ENCODE measurements around the gene MATK. TPM values are rescaled to one million over a fixed set of nuclear protein-coding genes. Genes with fewer than 3 reads are reported as not detected.

The MATK gene
- total RNA-seq, 1 experiment from 2014 or later = not detected

GRCh38 chr19:3774621-3775373 is 11.4 kb downstream of the MATK start:
- H3K27me3 ChIP-seq (ENCODE audit: low read length) = no peaks in the 10 kb centered on the region
- H3K4me3 ChIP-seq (ENCODE audit: low read length) = no peak overlapping the region
- no peaks in the 10 kb centered on the region for H3K9me3 ChIP-seq (ENCODE audit: low read length)
- H3K27ac ChIP-seq (ENCODE audit: low read length) = no peak overlapping the region
- no peak overlapping the region for H3K4me2 ChIP-seq (ENCODE audit: low read depth, low read length, poor library complexity, severe bottlenecking)
- no peak overlapping the region for H2AFZ ChIP-seq (ENCODE audit: low read length)
- H3K9me2 ChIP-seq (replicated peaks; ENCODE audit: insufficient read depth, low read length) = no peaks in the 10 kb centered on the region
- no peaks in the 10 kb centered on the region for H3K79me2 ChIP-seq (ENCODE audit: low read length)
- no peaks in the 10 kb centered on the region for H3K36me3 ChIP-seq (ENCODE audit: insufficient read depth, low read length)
- no peak for DNase-seq
- no peaks in the 10 kb centered on the region for H3K4me1 ChIP-seq (ENCODE audit: low read length)
- H4K20me1 ChIP-seq (ENCODE audit: insufficient read depth, low read depth, low read length) = no peaks in the 10 kb centered on the region
- H3K9ac ChIP-seq (ENCODE audit: low read length) = no peak overlapping the region

- Histone ChIP-seq H3K9me2 (replicated peaks; ENCODE audit: insufficient read depth, low read length) (no peaks in the 10 kb centered on the region), H3K4me2 (ENCODE audit: low read depth, low read length, poor library complexity, severe bottlenecking) (no peak overlapping the region), H3K36me3 (ENCODE audit: insufficient read depth, low read length) (no peaks in the 10 kb centered on the region), H3K27ac (ENCODE audit: low read length) (no peak overlapping the region), H4K20me1 (ENCODE audit: insufficient read depth, low read depth, low read length) (no peaks in the 10 kb centered on the region), H3K4me1 (ENCODE audit: low read length) (no peaks in the 10 kb centered on the region), H3K9me3 (ENCODE audit: low read length) (no peaks in the 10 kb centered on the region), H2AFZ (ENCODE audit: low read length) (no peak overlapping the region), H3K4me3 (ENCODE audit: low read length) (no peak overlapping the region), H3K9ac (ENCODE audit: low read length) (no peak overlapping the region), H3K27me3 (ENCODE audit: low read length) (no peaks in the 10 kb centered on the region), H3K79me2 (ENCODE audit: low read length) (no peaks in the 10 kb centered on the region)
- no peak for DNase-seq
Measured at GRCh38 chr19:3773814-3774515, 12.2 kb downstream of the MATK start.

GRCh38 chr19:3771906-3772455 is 14.2 kb downstream of the MATK start, which contains the start of gene RAX2:
Gene RAX2, minus strand, starts transcription at chr19:3772228. Its CDS starts 486 bp downstream, at chr19:3771742.
- H3K4me2 ChIP-seq (ENCODE audit: low read depth, low read length, poor library complexity, severe bottlenecking) = no peak within 1 kb of the TSS
- H3K9ac ChIP-seq (ENCODE audit: low read length) = no peak within 1 kb of the TSS
- H3K79me2 ChIP-seq (ENCODE audit: low read length) = no peaks in the 10 kb centered on the region
- no peaks in the 10 kb centered on the region for H4K20me1 ChIP-seq (ENCODE audit: insufficient read depth, low read depth, low read length)
- no peak within 1 kb of the TSS for H2AFZ ChIP-seq (ENCODE audit: low read length)
- no peaks in the 10 kb centered on the region for H3K27me3 ChIP-seq (ENCODE audit: low read length)
- H3K4me1 ChIP-seq (ENCODE audit: low read length) = no peaks in the 10 kb centered on the region
- no peaks in the 10 kb centered on the region for H3K36me3 ChIP-seq (ENCODE audit: insufficient read depth, low read length)
- no peak within 1 kb of the TSS for H3K27ac ChIP-seq (ENCODE audit: low read length)
- H3K9me3 ChIP-seq (ENCODE audit: low read length) = no peaks in the 10 kb centered on the region
- no peaks in the 10 kb centered on the region for H3K9me2 ChIP-seq (replicated peaks; ENCODE audit: insufficient read depth, low read length)
- no peak within 1 kb of the TSS for H3K4me3 ChIP-seq (ENCODE audit: low read length)
- DNase-seq = no peak

GRCh38 chr19:3771000-3771905 is 14.9 kb downstream of the MATK start:
- no peak overlapping the region for H3K27ac ChIP-seq (ENCODE audit: low read length)
- H3K9me2 ChIP-seq (replicated peaks; ENCODE audit: insufficient read depth, low read length) = no peaks in the 10 kb centered on the region
- H3K36me3 ChIP-seq (ENCODE audit: insufficient read depth, low read length) = no peaks in the 10 kb centered on the region
- DNase-seq = no peak
- no peak overlapping the region for H3K4me3 ChIP-seq (ENCODE audit: low read length)
- no peak overlapping the region for H3K9ac ChIP-seq (ENCODE audit: low read length)
- H3K4me1 ChIP-seq (ENCODE audit: low read length) = no peaks in the 10 kb centered on the region
- H2AFZ ChIP-seq (ENCODE audit: low read length) = no peak overlapping the region
- no peak overlapping the region for H3K4me2 ChIP-seq (ENCODE audit: low read depth, low read length, poor library complexity, severe bottlenecking)
- no peaks in the 10 kb centered on the region for H3K9me3 ChIP-seq (ENCODE audit: low read length)
- H4K20me1 ChIP-seq (ENCODE audit: insufficient read depth, low read depth, low read length) = no peaks in the 10 kb centered on the region
- H3K27me3 ChIP-seq (ENCODE audit: low read length) = no peaks in the 10 kb centered on the region
- no peaks in the 10 kb centered on the region for H3K79me2 ChIP-seq (ENCODE audit: low read length)

- Histone ChIP-seq H3K4me2 (ENCODE audit: low read depth, low read length, poor library complexity, severe bottlenecking) (no peak overlapping the region), H4K20me1 (ENCODE audit: insufficient read depth, low read depth, low read length) (no peaks in the 10 kb centered on the region), H3K79me2 (ENCODE audit: low read length) (no peaks in the 10 kb centered on the region), H3K4me1 (ENCODE audit: low read length) (no peaks in the 10 kb centered on the region), H3K27me3 (ENCODE audit: low read length) (no peaks in the 10 kb centered on the region), H3K9me2 (replicated peaks; ENCODE audit: insufficient read depth, low read length) (no peaks in the 10 kb centered on the region), H3K27ac (ENCODE audit: low read length) (no peak overlapping the region), H2AFZ (ENCODE audit: low read length) (no peak overlapping the region), H3K9ac (ENCODE audit: low read length) (no peak overlapping the region), H3K9me3 (ENCODE audit: low read length) (no peaks in the 10 kb centered on the region), H3K4me3 (ENCODE audit: low read length) (no peak overlapping the region), H3K36me3 (ENCODE audit: insufficient read depth, low read length) (no peaks in the 10 kb centered on the region)
- DNase-seq = no peak
Measured at GRCh38 chr19:3770136-3770999, 15.8 kb downstream of the MATK start.

GRCh38 chr19:3769494-3769893 is 16.7 kb downstream of the MATK start:
- no peak for DNase-seq
- Histone ChIP-seq H2AFZ (ENCODE audit: low read length) (no peak overlapping the region), H3K27me3 (ENCODE audit: low read length) (no peaks in the 10 kb centered on the region), H3K27ac (ENCODE audit: low read length) (no peak overlapping the region), H4K20me1 (ENCODE audit: insufficient read depth, low read depth, low read length) (no peaks in the 10 kb centered on the region), H3K9ac (ENCODE audit: low read length) (no peak overlapping the region), H3K4me1 (ENCODE audit: low read length) (no peaks in the 10 kb centered on the region), H3K9me3 (ENCODE audit: low read length) (no peaks in the 10 kb centered on the region), H3K4me2 (ENCODE audit: low read depth, low read length, poor library complexity, severe bottlenecking) (no peak overlapping the region), H3K36me3 (ENCODE audit: insufficient read depth, low read length) (no peaks in the 10 kb centered on the region), H3K9me2 (replicated peaks; ENCODE audit: insufficient read depth, low read length) (no peaks in the 10 kb centered on the region), H3K4me3 (ENCODE audit: low read length) (no peak overlapping the region), H3K79me2 (ENCODE audit: low read length) (no peaks in the 10 kb centered on the region)

- Histone ChIP-seq H3K9me2 (replicated peaks; ENCODE audit: insufficient read depth, low read length) (no peaks in the 10 kb centered on the region), H3K4me3 (ENCODE audit: low read length) (no peak overlapping the region)
Measured at GRCh38 chr19:3768748-3769099, 17.5 kb downstream of the MATK start.

More at GRCh38 chr19:3768748-3769099, 17.5 kb downstream of the MATK start:
- Histone ChIP-seq H3K4me1 (ENCODE audit: low read length) (no peaks in the 10 kb centered on the region), H2AFZ (ENCODE audit: low read length) (no peak overlapping the region), H3K4me2 (ENCODE audit: low read depth, low read length, poor library complexity, severe bottlenecking) (no peak overlapping the region), H3K27ac (ENCODE audit: low read length) (no peak overlapping the region), H3K9ac (ENCODE audit: low read length) (no peak overlapping the region), H3K27me3 (ENCODE audit: low read length) (no peaks in the 10 kb centered on the region), H4K20me1 (ENCODE audit: insufficient read depth, low read depth, low read length) (no peaks in the 10 kb centered on the region), H3K36me3 (ENCODE audit: insufficient read depth, low read length) (no peaks in the 10 kb centered on the region), H3K9me3 (ENCODE audit: low read length) (no peaks in the 10 kb centered on the region), H3K79me2 (ENCODE audit: low read length) (no peaks in the 10 kb centered on the region)
- no peak for DNase-seq
